GM19035 (cell line): ENCODE results near the gene HDGFL3.
A peak's percentile ranks its signal among the peaks of the same experiment; 100 is the strongest.
"Not testable (repeated sequence)": the region's sequence is repeated elsewhere in the genome, so short reads cannot be mapped to it uniquely, and the experiment has no call there.

ENCODE experiments used
- ATAC-seq: cut with Tn5 transposase; IDR thresholded peaks from one replicate; pipeline ENCODE4 v1.9.1; 2021; ENCODE audit not compliant: unreplicated experiment

HDGFL3 gene

DNA sequence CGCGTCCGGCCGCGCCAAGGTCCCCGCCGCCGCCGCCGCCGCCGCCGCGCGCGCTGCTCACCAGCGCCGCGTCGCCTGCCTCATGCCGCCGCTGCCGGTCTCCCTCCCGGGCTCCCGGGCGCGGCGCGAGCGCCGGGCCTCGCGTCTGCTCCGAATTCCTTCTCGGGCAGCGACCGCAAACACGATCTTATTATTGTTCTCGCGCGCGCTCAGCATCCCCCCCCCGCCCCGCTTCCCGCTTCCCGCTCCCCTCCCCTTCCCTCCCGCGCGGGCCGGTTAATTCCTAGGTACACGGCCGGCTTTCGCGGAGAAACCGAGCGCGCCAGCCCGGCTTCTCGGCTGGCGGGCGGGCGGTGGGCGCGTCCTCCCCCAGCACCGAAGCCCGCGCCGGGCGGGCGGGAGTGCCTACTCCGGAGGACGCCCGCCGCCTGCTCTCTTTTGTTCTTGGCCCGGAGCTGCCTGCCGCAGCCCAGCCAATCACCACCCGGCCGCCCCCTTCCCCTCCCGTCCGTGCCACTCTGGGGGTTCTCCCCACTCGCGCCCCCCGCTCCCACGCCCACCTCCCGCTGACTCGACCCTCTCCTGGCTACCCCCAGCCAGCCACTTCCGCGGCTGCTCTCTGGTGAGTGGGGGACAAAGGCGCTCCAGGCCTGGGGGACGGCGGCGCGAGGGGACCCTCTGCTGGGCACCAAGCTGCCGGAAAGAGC lies at the start of gene HDGFL3:
Gene HDGFL3 (minus strand): TSS at position 164 of the 707 bp plus-strand sequence. CDS start 409 bp downstream, outside the sequence.
- peak; percentile 47 for ATAC-seq

- ATAC-seq, result no peak
Measured at GRCh38 chr15:83250781-83251180, 43.2 kb upstream of the HDGFL3 start.

DNA sequence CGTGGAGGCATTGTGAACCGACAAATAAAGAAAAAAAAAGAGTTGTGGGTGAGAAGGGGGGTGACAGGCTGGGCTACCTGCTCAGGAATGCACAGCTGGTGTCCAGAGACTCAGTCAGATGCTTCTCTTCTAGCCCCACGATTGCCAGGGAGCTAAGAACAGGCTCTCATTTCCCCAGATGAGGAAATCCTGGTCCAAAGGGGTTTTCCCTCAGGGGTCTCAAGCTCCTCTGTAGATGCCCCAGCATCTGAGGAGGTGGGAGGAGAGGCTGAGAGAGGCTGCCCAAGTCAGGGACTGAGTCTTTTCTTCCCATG lies 41.4 kb upstream of the HDGFL3 start:
- no peak for ATAC-seq

DNA sequence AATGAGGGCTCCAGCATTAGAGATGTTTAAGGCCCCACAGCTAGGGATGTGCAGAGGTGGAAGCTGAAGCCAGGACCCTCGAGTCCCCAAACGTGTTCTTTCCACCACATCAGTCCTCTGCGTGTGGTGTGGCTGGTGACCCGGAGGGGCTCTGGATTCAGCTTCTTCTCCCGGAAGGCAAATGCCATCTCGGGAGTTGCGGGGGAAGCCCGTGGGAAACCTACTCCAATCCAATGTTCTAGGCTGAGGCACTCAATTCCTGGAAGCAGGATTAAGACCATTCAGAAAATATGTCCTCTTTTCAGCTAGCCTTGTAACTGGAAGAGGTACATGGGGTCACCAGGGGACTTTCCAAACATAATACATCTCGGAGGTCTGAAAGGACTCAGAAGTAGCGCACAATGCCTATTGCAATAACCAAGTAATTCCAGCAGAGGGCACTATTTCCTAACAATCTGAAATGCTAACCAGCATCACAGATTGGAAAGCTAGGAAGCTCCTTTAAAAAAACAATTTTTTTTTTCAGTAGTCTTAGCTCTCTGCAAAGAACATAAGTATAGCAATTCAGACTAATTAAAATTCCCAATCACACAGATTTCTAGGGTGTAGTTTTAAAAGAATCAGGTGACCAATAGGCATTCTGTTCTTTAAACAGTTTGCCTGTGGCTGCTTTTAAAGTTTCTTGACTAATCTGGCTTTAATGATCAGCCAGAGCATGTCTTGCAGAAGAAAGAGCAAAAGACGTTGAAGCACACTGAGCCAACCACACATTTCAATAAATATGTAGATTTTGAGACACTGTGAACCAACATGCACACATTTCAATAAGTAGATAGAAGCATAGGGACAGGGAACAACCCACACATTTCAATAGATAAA lies 40.8 kb upstream of the HDGFL3 start:
- no peak for ATAC-seq

DNA sequence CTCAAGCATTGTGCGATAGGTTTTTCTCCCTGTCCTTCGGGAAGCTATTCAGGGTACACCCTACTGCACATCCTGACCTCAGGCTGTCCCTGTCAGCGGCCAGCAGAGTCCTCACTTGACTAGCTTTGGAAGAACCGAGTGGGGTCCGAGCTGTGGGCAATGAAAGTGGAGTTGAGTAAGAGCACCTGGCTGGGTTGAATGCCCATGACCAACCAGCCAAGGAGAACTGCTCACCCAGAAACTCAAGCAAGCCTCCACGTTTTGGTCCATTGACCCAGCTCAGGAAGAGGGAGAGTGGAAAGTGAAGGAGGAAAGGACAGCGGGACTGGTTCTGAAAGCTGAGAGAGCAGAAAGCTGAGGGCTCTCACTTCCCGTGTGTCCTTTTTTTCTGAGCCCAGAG lies 36.0 kb upstream of the HDGFL3 start:
- ATAC-seq, result no peak

DNA sequence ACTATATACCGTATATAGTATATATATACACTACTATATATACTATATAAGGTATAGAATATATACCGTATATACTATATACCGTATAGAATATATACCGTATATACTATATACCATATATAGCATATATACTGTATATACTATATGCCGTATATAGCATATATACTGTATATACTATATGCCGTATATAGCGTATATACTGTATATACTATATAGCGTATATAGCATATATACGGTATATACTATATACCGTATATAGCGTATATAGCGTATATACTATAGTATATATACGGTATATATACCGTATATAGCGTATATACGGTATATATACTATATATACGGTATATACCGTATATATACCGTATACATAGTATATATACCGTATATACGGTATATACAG lies 22.6 kb upstream of the HDGFL3 start:
- ATAC-seq, result no peak

DNA sequence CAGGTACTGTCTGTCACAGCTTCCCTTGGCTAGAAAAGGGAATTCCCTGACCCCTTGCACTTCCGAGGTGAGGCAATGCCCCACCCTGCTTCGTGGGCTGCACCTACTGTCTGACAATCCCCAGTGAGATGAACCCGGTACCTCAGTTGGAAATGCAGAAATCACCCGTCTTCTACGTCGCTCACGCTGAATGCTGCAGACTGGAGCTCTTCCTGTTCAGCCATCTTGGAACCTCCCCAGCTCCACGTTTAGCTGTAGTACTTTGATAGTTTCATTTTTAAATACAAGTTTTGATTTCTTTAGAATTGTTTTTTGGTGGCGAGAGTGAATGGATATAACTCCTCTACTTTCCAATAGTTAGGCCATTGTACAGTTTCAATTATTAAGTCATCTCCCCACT lies 17.8 kb upstream of the HDGFL3 start:
- ATAC-seq, result no peak

- not testable (repeated sequence) for ATAC-seq
Measured at GRCh38 chr15:83221781-83222180, 14.2 kb upstream of the HDGFL3 start.

DNA sequence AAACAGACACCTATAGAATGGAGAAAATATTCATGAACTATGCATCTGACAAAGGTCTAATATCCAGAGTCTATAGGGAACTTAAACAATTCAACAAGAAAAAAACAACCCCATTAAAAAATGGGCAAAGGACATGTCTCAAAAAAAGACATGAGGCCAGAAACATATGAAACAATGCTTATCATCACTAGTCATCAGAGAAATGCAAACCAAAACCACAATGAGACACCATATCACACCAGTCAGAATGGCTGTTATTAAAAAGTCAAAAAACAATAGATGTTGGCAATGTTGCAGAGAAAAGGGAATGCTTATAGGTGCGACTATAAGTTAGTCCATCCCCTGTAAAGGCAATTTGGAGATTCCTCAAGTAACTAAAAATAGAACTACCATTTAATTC lies 11.4 kb upstream of the HDGFL3 start:
- ATAC-seq, result no peak

DNA sequence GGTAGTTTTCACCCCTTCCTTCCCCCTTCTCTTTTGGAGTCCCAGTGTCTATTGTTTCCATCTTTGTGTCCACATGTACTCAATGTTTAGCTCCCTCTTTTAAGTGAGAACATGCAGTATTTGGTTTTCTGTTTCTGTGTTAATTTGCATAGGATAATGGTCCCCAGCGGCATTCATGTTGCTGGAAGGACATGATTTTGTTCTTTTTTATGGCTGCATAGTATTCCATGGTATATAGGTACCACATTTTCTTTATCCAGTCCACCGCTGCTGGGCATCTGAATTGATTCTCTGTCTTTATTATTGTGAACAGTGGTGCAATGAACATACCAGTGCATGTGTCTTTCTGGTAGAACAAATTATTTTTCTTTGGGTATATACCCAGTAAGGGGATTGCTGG lies 7.7 kb upstream of the HDGFL3 start:
- ATAC-seq, result no peak

- no peak for ATAC-seq
Measured at GRCh38 chr15:83210619-83211018, 3.0 kb upstream of the HDGFL3 start.

DNA sequence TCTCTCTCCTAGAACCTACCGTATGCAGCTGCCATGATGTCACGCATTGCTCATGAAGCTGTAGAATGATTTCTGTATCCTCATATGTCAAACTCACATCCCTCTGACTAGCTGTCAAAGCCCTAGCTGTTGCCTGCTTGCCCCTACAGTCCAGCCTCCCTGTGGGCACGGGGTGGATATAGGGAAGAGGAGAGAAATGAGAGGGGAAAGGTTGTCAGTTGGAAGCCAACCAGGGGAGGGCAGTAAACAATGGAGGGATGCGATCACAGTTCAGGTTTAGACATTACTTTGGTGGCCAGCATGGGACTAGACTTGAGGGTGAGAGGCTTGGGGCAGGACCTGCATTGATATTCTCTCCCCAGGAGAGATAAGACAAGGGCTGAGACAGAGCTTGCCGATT lies 1.7 kb upstream of the HDGFL3 start:
- no peak for ATAC-seq

DNA sequence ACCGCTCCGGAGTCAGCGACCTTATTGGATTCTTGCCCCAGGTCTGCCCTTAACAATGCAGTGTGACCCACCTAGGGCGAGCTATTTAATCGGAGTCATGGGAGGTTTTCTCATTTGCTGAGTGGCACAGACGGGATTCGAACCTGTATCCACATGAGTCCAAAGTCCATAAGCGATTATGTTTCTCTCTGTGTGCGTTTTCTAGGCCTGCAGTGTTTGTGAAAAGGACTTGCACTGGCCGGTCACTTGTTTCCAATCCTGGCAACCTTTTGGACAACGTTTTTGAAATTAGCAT lies 691 bp upstream of the HDGFL3 start:
- no peak for ATAC-seq

DNA sequence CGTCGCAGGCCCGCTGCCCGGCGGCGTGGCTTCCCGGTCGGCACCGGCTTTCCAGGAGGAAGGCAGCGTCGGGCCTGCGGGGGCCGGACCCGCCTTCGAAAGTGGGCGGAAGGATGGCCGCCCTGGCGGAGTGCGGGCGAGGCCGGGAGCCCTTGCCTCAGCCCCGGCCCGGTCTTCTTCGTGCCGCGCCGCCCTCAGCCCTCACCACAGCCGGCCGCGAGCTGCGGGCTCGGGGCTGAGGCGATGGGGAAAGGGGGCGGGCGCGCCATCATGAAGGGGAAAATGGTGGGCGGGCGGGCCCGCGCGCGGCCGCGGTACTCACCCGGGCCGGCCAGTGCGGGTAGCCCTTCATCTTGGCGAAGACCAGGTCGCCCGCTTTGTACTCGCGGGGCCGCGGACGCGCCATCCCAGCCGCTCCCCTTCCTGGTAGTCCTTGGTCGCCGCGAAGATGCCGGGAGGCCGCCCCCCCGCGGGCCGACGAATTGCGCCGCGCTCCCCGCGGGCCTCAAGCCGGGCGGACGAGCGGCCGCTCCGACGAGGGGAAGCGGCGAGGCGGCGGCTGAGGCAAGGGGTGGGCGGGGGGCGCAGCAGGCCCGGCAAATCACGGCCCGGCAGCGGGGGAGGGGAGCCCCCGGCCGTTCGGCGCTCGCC lies 489 bp downstream of the HDGFL3 start:
- ATAC-seq, result peak; percentile 29

GRCh38 chr15:83206526-83207008 lies 1.1 kb downstream of the HDGFL3 start:
- peak; percentile 3 for ATAC-seq

DNA sequence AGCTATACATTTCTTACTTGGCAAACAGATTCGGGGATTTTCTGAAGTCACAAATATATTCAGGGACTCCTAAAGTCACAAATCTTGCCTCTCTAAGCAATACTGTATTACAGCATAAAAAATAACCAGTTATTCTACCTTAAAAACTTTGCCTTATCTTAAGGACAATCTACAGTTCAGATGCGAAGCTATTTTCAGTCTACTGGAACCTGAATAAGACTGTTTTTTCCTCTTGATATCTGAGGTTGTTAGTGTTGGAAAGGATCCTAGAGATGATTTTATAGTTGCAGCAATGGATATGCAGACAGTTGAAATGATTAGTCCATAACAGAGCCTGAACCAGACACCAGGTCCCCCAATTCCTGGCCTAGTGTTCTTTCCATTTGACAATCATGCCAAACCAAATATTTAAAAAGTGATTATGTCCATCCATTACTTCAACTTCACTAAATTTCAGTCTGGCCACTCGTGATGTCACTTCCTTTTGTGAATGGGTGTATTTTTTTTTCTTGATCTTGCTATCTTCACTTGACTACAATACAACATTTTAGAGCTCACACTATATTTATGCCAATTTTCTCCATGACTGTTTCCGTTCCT lies 1.8 kb downstream of the HDGFL3 start:
- no peak for ATAC-seq

- ATAC-seq, result no peak
Measured at GRCh38 chr15:83204697-83205096, 2.9 kb downstream of the HDGFL3 start.

DNA sequence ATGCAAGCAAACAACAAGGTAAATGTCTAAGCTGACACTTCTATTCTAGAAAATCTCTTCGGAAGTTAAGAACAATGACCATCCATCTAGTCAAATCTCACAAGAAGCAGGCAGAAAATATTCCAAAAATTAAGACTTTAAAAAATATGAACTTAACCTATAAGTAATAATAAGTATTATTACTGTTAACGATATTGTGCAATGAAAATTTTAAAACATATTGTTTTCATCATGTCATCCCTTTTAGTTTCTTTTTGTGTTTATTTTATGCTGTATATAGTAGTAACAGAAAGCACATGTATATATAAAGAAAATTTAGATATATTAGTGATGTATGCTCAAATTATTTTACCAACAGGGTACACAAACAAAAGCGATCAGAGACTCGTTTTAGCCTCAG lies 4.1 kb downstream of the HDGFL3 start:
- ATAC-seq, result no peak

DNA sequence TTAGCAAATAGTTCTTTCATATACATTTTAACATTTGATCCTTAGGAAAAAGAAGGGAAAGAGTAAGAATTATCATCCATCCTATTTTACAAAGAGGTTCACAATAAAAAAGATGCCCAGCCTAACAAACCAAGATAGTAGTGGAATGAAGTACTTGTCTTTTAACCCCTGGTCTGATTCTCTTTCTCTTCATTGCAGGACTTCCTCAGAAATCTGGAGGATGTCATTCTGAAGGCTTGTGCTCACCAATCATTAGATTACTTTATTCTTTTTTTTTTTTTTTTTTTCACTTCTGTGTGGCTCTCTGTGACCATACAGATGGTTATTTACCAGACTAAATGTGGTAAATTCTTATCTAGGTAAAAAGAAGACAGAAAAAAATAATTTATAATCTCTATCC lies 7.0 kb downstream of the HDGFL3 start:
- ATAC-seq, result no peak

GRCh38 chr15:83200162-83200561 lies 7.5 kb downstream of the HDGFL3 start:
- peak; percentile 33 for ATAC-seq

GRCh38 chr15:83199288-83199687 lies 8.3 kb downstream of the HDGFL3 start:
- peak; percentile 78 for ATAC-seq

DNA sequence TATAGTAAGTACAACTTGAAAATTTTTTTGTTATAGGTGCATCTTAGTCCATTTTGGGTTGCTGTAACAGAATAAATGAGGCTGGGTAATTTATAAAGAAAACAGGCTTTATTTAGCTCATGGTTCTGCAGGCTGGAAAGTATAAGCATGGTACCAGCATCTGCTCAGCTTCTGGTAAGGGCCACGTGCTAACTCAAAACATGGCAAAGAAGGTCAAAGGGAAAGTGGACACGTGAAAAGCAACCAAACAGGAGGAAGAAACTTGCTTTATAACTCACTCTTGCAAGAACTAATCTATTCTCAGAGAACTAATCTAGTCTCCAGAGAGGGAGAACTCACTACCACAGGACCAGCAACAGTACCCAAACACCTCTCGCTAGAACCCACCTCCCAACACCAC lies 9.1 kb downstream of the HDGFL3 start:
- ATAC-seq, result peak; percentile 8
